Endometrium (tissue), 2 donors: ENCODE measurements around the gene DDX20.

ENCODE experiments used
- FAIRE-seq: peaks from 2 replicates; lab custom pipeline; 2012; peaks lifted over from hg19 to GRCh38; lab: Jason Lieb, UNC
- donor health status: control.
- donor health status: control.

The DDX20 gene, protein sequence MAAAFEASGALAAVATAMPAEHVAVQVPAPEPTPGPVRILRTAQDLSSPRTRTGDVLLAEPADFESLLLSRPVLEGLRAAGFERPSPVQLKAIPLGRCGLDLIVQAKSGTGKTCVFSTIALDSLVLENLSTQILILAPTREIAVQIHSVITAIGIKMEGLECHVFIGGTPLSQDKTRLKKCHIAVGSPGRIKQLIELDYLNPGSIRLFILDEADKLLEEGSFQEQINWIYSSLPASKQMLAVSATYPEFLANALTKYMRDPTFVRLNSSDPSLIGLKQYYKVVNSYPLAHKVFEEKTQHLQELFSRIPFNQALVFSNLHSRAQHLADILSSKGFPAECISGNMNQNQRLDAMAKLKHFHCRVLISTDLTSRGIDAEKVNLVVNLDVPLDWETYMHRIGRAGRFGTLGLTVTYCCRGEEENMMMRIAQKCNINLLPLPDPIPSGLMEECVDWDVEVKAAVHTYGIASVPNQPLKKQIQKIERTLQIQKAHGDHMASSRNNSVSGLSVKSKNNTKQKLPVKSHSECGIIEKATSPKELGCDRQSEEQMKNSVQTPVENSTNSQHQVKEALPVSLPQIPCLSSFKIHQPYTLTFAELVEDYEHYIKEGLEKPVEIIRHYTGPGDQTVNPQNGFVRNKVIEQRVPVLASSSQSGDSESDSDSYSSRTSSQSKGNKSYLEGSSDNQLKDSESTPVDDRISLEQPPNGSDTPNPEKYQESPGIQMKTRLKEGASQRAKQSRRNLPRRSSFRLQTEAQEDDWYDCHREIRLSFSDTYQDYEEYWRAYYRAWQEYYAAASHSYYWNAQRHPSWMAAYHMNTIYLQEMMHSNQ

DNA sequence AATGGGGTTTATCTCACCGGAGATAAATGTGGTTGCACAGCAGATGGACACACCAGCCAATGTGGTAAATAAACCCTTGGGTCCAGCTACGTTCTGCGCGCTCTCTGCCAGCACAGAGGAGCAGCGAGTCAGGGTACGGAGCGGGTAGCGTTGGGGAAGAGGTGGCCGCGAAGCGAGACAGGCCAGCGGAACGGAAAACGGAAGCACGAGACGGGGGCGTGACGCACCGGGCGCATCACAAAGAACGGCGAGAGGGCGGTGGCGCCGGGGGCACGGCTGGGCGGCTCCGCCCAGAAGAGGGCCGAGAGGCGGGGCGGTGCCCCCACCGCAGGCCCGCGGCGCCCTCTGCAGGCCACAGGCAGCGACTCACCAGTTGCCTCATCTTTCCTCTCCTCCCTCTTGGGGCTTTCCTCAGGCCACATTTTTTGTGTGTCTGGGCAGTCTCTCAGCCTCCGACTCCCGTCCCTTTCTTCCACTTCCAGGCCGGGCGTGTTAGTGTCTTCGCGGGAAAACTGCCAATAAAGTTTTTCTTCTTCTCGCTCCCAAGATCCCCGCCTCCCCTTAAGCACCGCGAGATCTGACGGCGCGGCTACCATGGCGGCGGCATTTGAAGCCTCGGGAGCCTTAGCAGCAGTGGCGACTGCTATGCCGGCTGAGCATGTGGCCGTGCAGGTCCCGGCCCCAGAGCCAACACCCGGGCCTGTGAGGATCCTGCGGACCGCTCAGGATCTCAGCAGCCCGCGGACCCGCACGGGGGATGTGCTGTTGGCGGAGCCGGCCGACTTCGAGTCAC lies at the start of gene DDX20:
TSS of gene DDX20 (plus strand) at position 571 of the 793 bp plus-strand sequence. CDS start at position 595, 24 bp downstream.
- FAIRE-seq: peak; percentile 37

DNA sequence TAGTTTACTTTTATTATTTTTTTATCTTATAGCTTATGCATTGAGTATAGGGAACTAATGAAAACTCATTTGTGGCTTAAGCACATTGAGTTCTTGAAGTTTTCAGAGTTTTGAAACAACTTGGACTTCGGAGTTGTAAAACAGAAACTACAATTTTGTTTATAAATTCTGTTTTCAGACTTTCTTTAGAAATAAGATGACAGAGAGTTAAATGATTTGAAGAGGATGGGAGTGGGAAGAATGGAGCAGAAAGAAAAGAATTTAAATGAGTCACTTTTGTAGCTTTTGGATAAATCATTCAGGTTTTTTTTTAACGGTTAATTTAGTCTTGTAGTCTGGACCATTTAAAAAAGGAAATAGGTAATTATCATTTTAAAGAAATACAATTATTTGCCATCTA lies 48.8 kb upstream of the DDX20 start:
- FAIRE-seq: peak; percentile 15

- FAIRE-seq: no peak
These were observed 47.8 kb upstream of the DDX20 start for GRCh38 chr1:111707906-111708305.

DNA sequence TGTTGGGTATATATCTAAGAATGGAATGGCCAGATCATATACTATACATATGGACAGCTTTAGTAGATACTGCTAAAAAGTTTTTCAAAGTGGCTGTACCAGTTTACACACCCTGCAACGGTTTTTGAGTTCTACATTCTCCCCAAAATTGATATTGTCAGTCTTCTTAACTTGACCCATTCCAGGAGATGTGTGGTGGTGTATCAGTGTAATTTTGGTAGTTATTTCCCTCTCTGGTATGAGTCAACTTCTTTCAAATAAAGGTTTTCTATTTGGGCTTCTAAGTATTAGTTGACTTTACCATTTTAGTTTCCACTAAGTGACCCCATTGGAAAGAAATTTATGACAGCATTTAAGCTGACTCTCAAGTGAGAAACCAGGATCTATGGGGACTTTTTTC lies 45.7 kb upstream of the DDX20 start:
- no peak for FAIRE-seq

- FAIRE-seq: no peak
These were observed 39.4 kb upstream of the DDX20 start for GRCh38 chr1:111716333-111716732.

DNA sequence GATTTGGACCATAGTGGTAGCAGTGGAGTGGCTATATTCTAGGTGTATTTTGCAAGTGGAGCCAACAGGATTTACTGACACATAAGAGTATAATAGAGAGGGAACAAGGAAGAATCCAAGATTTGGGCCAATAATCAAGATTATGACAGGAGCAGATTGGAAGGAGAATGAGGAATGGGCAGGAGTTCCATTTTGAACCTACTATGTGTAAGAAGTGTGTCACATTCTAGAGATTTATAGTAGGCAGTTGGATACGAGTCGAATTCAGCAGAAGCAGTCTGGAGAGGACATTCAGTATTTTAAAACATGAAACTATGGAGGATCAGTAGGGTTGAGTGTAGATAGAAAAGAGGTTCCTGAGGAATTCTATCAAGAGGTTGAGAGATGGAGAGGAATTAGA lies 38.3 kb upstream of the DDX20 start:
- no peak for FAIRE-seq

- no peak for FAIRE-seq
These were observed 36.6 kb upstream of the DDX20 start for GRCh38 chr1:111719135-111719534.

DNA sequence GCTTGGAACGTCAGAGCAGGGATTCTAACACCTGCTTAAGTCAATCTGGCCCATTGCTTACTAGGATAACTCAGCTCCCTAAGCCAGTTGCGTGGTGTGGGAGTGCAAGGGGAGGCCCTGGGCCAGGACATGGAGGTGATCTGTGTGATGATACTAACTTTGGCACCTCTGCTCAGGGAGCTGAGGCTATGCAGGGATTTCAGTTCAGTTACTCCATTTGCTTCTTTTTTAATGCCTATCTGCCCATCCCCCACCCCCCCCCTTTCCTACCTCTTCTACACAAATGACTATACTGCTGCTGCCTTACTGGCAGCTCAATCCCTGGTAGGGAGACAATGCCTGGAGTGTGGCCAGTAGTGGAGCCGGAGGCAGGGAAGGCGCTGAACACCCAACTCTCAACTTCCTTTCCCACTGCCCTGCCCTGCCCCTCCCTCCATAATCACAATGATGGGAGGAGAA lies 36.0 kb upstream of the DDX20 start:
- no peak for FAIRE-seq

DNA sequence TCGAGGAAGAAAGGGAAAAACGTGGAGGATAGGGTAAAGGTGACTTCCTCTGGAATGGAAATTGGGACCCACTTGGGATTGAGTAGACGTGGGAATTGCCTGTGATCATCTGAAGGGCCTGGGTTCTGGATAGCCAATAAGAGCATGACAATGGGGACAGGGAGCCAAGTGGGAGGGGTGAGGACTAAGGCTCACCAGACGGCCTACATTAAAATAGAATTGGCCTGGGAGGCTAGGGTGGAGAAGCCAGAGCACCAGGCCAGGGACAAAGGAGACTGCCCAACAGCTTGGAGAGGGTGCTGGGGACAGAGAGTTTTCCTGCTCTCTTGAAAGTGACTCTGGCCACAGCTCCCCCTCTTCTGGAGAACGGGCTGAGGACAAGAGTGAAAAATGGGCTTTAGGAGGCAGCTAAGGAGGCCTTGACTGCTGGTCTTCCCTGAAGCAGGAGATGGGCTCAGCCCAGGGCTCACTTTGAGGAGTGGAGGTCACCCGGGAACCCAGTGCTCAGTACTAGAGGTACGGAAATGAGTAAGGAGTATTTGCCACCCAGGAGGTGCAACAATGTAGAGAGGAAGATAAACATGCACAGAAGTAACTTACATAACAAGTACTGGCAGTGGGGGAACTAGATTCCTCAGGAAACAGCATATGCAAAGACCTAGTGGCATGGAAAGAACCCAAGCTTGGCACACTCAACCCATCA lies 35.3 kb upstream of the DDX20 start:
- FAIRE-seq: no peak

GRCh38 chr1:111720977-111721786 lies 34.5 kb upstream of the DDX20 start:
- FAIRE-seq: no peak

DNA sequence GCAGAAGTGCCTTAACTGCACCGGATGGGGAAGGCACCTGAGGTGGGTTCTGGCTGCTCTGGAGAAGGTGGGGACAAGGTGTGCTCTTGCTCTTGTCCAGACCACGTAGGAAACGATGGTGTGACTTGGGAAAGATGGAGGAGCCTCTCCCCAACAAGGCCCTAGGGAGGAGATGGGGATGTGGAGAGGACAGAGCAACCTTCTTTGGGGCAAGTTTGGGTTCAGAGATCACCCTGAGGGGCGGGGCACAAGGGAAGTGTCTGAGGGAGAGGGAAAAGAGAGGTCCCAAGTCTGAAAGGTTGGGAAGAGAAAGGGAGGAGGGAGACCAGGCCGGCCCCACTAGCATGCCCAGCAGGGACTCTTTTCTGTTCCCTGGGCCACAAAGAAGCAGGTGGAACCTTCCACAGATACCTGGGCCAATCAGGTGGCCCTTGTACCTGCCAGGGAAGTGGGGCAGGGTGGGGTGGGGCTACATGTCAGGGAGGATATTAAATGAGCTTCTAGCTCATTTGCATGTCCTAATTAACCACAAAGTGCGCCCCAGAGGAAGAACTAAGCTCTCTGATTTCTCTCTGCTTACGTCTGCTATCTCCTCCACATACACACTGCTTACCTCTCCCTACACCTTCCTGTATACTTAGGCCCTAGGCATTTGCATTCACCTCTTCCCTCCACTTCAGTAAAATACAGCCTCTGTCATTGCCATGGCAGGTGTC lies 32.5 kb upstream of the DDX20 start:
- FAIRE-seq: no peak

DNA sequence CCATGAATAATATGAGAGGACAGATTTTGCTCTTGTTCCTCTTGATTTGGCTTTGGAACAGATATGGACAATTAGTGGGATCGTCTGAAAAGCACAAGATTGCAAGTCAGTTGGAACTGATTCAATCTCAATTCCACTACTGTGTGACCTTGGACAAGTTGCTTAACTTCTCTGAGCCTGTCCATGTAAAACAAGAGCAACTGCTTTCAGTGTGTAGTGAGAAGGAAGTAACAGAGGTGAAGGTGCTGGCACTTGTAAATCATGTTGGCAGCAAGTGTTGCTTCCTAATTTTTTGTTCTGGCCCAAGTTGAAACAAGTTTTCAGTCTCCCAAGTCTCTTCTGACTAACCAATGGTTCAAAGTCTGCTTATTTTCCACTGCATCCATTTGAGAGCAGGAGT lies 31.8 kb upstream of the DDX20 start:
- FAIRE-seq: no peak

GRCh38 chr1:111725192-111725591 lies 30.5 kb upstream of the DDX20 start:
- FAIRE-seq: no peak

GRCh38 chr1:111727056-111727455 lies 28.6 kb upstream of the DDX20 start:
- no peak for FAIRE-seq

GRCh38 chr1:111729271-111729921 lies 26.3 kb upstream of the DDX20 start:
- FAIRE-seq: no peak

DNA sequence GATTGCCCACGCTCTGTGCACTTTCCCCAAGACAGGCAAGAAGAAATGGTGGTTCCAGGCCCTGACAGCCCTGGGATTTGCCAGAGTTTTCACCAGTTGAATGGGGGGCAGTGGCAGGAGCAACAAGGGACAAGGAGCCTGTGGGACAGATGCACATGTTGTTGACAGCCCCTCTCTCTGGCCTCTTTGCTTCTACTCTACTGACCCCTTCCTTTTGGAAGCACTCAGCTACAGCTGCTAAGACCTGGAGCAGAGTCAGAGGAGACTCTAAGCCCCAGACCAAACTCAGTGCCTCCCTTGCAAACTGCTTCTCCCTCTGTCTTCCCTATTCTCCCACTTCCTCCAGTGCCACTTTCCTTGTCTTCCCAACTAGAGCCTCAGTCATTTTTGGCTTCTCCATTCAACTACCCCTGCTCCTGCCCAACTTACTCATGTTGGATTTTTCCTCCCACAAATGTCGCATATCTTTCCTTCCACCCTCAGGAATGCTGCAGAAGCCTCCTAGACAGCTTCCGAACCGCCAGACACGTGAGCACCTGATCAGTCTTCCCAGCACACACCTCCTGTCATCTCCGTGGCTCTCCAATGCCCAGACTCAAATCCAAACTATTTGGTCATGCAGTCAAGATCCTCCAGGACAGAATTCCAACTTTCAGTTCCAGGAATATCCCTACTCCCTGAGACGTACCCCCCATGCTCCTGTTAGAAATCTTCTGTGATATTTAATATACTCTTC lies 25.6 kb upstream of the DDX20 start:
- no peak for FAIRE-seq

DNA sequence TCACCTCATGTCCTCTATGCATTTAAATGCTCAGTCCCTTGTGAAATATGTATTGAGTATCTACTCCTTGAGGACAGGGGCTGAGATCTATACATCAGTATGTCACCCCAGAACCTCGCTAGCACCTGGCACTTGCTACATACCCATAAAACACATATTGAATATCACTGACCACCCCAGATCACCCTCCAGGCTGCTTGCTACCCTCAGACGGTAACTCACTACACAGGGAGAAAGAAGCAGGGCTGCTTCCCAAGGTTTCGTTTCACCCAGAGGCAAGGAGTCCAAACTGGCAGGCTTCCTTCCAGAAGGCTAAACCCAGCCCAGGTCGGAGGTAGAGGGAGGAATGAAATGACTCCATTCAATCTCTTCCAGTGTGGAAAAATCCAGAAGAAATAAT lies 25.0 kb upstream of the DDX20 start:
- no peak for FAIRE-seq

GRCh38 chr1:111731956-111732355 lies 23.7 kb upstream of the DDX20 start:
- no peak for FAIRE-seq

- FAIRE-seq: no peak
These were observed 23.0 kb upstream of the DDX20 start for GRCh38 chr1:111732718-111733117.
